Glutamatergic neuron (in vitro differentiated cells): Measurements from ENCODE around the gene SYNM. TPM values are rescaled to one million over a fixed set of nuclear protein-coding genes. Genes with fewer than 3 reads are reported as not detected.

ENCODE experiments used
- DNase-seq: peaks from one replicate; pipeline ENCODE4 v3.0.0; 2022
- H3K27ac Mint-ChIP-seq: one replicate; pipeline ENCODE4 v1.8.0; 2020; ENCODE audit warnings: mild to moderate bottlenecking, mixed read lengths, inconsistent platforms; ENCODE audit not compliant: unreplicated experiment
- H3K27me3 Mint-ChIP-seq: one replicate; pipeline ENCODE4 v1.8.0; 2020; ENCODE audit warnings: mild to moderate bottlenecking, moderate library complexity, mixed read lengths, inconsistent platforms; ENCODE audit not compliant: unreplicated experiment
- H3K36me3 Mint-ChIP-seq: one replicate; pipeline ENCODE4 v1.8.0; 2020; ENCODE audit warnings: mild to moderate bottlenecking, mixed read lengths, inconsistent platforms; ENCODE audit not compliant: unreplicated experiment
- H3K4me1 Mint-ChIP-seq: one replicate; pipeline ENCODE4 v1.8.0; 2020; ENCODE audit warnings: mild to moderate bottlenecking, low read depth, mixed read lengths, inconsistent platforms; ENCODE audit not compliant: unreplicated experiment
- H3K4me3 Mint-ChIP-seq: one replicate; pipeline ENCODE4 v1.8.0; 2020; ENCODE audit warnings: mild to moderate bottlenecking, mixed read lengths, inconsistent platforms; ENCODE audit not compliant: unreplicated experiment
- H3K9me3 Mint-ChIP-seq: one replicate; pipeline ENCODE4 v1.8.0; 2020; ENCODE audit warnings: mild to moderate bottlenecking, moderate library complexity, mixed read lengths, inconsistent platforms; ENCODE audit not compliant: unreplicated experiment
- CTCF ChIP-seq: fragments of 200-600 bp; sonication (generic); IDR thresholded peaks from one replicate; pipeline ENCODE4 v1.5.0; 2021; ENCODE audit not compliant: partially characterized antibody, unreplicated experiment
- total RNA-seq: library from RNA; stranded (reverse); fragmentation: NEBNext Ultra II Directional; extraction: Animal tissue kit (Norgen Biotek cat#: 25700); gene quantifications from one replicate; pipeline ENCODE4 v1.2.1, GENCODE V29; 2021; ENCODE audit not compliant: unreplicated experiment

SYNM gene
- total RNA-seq, 1 donor from 2014 or later = 4.8 TPM

GRCh38 chr15:99177679-99178078 lies 72.8 kb downstream of the SYNM start:
- Mint-ChIP-seq H3K27me3 (peaks cover 4% of the 10 kb centered on the region), H3K36me3 (no peaks in the 10 kb centered on the region), H3K4me1 (peaks cover 26% of the 10 kb centered on the region), H3K9me3 (peaks cover 3% of the 10 kb centered on the region), H3K27ac (no peak overlapping the region), H3K4me3 (no peak overlapping the region)
- TF ChIP-seq CTCF = no peak
- no peak for DNase-seq

GRCh38 chr15:99180086-99180963 lies 75.4 kb downstream of the SYNM start:
- no peak for TF ChIP-seq CTCF
- peaks cover 17% of the 10 kb centered on the region for H3K4me1 Mint-ChIP-seq
- H3K27ac Mint-ChIP-seq = no peak overlapping the region
- peaks cover 3% of the 10 kb centered on the region for H3K9me3 Mint-ChIP-seq
- no peak overlapping the region for H3K4me3 Mint-ChIP-seq
- no peaks in the 10 kb centered on the region for H3K36me3 Mint-ChIP-seq
- DNase-seq = no peak
- peaks cover 5% of the 10 kb centered on the region for H3K27me3 Mint-ChIP-seq

GRCh38 chr15:99180964-99181306 lies 76.1 kb downstream of the SYNM start:
- H3K27me3 Mint-ChIP-seq = peaks cover 5% of the 10 kb centered on the region
- no peaks in the 10 kb centered on the region for H3K36me3 Mint-ChIP-seq
- no peak overlapping the region for H3K27ac Mint-ChIP-seq
- TF ChIP-seq CTCF = no peak
- no peak overlapping the region for H3K4me3 Mint-ChIP-seq
- DNase-seq = no peak
- peaks cover 17% of the 10 kb centered on the region for H3K4me1 Mint-ChIP-seq
- peaks cover 3% of the 10 kb centered on the region for H3K9me3 Mint-ChIP-seq

- H3K27ac Mint-ChIP-seq = peak overlapping the region; percentile 55
- H3K4me3 Mint-ChIP-seq = no peak overlapping the region
- H3K36me3 Mint-ChIP-seq = no peaks in the 10 kb centered on the region
- H3K27me3 Mint-ChIP-seq = peaks cover 5% of the 10 kb centered on the region
- DNase-seq = peak; percentile 38
- H3K4me1 Mint-ChIP-seq = peaks cover 17% of the 10 kb centered on the region
- H3K9me3 Mint-ChIP-seq = peaks cover 3% of the 10 kb centered on the region
- no peak for TF ChIP-seq CTCF
Measured at GRCh38 chr15:99181545-99181971, 76.7 kb downstream of the SYNM start.

GRCh38 chr15:99182791-99183190 lies 77.9 kb downstream of the SYNM start:
- Mint-ChIP-seq H3K27me3 (peaks cover 5% of the 10 kb centered on the region), H3K9me3 (peaks cover 3% of the 10 kb centered on the region), H3K27ac (no peak overlapping the region), H3K4me1 (peaks cover 17% of the 10 kb centered on the region), H3K36me3 (no peaks in the 10 kb centered on the region), H3K4me3 (no peak overlapping the region)
- DNase-seq = no peak
- TF ChIP-seq CTCF = no peak
